ENCODE results near the gene NEMP1.

GRCh38 chr12:57037264-57037663, 41.3 kb downstream of the NEMP1 start:
- TF ChIP-seq, protein P1, sequence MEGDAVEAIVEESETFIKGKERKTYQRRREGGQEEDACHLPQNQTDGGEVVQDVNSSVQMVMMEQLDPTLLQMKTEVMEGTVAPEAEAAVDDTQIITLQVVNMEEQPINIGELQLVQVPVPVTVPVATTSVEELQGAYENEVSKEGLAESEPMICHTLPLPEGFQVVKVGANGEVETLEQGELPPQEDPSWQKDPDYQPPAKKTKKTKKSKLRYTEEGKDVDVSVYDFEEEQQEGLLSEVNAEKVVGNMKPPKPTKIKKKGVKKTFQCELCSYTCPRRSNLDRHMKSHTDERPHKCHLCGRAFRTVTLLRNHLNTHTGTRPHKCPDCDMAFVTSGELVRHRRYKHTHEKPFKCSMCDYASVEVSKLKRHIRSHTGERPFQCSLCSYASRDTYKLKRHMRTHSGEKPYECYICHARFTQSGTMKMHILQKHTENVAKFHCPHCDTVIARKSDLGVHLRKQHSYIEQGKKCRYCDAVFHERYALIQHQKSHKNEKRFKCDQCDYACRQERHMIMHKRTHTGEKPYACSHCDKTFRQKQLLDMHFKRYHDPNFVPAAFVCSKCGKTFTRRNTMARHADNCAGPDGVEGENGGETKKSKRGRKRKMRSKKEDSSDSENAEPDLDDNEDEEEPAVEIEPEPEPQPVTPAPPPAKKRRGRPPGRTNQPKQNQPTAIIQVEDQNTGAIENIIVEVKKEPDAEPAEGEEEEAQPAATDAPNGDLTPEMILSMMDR (IDR thresholded peaks at IDR 0.05), result no peak
- TF ChIP-seq POLR2A (IDR thresholded peaks at IDR 0.05), result no peak
